ENCODE measurements around the gene AFAP1.

DNA sequence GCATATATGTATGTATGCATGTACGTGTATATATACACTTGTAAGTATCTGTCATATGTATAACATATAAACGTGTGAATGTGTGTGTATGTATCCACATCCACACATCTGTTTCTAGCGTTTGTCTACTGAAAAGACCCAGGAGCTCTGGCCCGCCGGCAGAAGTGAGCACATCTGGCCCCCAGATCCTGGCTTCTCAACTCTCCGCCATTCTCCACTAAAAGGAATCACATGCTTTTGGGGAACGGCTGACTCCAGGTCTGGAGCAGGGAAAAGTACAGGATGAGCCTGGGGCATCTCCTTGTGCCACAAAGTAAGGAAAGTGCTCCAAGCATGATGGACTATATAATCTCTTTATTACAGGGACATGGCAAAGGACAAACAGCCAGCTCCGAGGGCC is 143.7 kb downstream of the AFAP1 start:
- TF ChIP-seq, protein P1, sequence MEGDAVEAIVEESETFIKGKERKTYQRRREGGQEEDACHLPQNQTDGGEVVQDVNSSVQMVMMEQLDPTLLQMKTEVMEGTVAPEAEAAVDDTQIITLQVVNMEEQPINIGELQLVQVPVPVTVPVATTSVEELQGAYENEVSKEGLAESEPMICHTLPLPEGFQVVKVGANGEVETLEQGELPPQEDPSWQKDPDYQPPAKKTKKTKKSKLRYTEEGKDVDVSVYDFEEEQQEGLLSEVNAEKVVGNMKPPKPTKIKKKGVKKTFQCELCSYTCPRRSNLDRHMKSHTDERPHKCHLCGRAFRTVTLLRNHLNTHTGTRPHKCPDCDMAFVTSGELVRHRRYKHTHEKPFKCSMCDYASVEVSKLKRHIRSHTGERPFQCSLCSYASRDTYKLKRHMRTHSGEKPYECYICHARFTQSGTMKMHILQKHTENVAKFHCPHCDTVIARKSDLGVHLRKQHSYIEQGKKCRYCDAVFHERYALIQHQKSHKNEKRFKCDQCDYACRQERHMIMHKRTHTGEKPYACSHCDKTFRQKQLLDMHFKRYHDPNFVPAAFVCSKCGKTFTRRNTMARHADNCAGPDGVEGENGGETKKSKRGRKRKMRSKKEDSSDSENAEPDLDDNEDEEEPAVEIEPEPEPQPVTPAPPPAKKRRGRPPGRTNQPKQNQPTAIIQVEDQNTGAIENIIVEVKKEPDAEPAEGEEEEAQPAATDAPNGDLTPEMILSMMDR (IDR thresholded peaks at IDR 0.05) = no peak
- TF ChIP-seq ZFX (IDR thresholded peaks at IDR 0.05; ENCODE audit: borderline replicate concordance) = no peak
